HG02970 (cell line): ENCODE measurements around the gene TNS3.
"Not testable (repeated sequence)": the region's sequence is repeated elsewhere in the genome, so short reads cannot be mapped to it uniquely, and the experiment has no call there.

Source experiments
- ATAC-seq: cut with Tn5 transposase; IDR thresholded peaks from one replicate; pipeline ENCODE4 v1.9.1; 2021; ENCODE audit warnings: mild to moderate bottlenecking, moderate library complexity, moderate number of reproducible peaks; ENCODE audit not compliant: unreplicated experiment, low FRiP score

TNS3 gene

DNA sequence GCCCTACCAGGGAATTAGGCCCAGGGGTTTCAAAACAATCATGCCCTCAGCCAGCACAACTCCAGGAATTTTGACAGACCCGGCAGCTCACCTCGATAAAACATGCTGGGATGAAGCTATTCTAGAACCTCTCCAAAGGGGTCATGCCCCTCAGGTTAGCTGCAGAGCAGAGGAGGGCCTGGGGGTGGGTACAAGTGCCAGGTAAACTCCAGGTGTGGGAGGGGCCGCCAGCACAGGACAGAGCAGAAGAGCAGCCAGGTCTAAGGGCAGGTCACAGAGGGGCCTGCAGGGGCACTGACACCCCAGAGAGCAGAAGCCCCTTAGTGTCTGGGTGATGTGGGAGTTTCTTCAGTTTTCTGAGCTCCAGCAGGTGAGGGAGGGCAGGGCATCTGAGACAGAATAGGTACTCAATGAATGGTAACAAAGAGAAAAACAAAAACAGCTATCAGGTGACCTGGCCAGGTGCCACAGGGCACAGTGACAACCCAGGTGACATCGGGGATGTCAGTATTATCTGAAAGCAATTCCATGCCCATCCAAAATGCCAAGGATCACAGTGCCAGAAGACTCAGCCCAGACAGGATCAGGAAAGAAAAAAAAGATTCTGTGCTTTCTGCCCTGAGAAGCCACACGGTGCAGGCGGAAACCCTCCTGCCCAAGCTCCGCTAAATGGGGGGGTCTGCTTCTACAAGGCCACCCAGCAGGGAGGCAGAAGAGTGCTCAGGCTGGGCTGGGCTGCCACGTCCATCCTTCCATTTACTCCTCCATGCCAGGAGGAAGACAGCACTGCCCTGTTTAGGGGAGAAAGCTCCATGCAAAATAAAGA, 104.5 kb downstream of the TNS3 start:
- no peak for ATAC-seq

DNA sequence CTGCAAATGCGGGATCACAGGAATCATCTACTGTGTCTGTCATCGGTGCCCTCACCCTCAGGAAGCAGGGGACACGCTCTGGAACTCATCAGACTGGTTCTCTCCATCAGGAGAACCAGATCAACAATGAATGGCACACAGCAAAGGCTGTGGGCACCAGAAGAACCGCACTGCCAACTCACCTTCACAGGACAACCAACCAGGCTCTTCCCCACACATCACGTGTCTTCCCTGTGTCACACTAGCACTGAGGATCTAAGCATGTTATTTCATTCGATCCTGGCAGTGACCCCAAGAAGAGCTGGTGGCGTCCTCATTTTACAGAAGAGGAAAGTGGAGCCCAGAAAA, 106.1 kb downstream of the TNS3 start:
- ATAC-seq = no peak

DNA sequence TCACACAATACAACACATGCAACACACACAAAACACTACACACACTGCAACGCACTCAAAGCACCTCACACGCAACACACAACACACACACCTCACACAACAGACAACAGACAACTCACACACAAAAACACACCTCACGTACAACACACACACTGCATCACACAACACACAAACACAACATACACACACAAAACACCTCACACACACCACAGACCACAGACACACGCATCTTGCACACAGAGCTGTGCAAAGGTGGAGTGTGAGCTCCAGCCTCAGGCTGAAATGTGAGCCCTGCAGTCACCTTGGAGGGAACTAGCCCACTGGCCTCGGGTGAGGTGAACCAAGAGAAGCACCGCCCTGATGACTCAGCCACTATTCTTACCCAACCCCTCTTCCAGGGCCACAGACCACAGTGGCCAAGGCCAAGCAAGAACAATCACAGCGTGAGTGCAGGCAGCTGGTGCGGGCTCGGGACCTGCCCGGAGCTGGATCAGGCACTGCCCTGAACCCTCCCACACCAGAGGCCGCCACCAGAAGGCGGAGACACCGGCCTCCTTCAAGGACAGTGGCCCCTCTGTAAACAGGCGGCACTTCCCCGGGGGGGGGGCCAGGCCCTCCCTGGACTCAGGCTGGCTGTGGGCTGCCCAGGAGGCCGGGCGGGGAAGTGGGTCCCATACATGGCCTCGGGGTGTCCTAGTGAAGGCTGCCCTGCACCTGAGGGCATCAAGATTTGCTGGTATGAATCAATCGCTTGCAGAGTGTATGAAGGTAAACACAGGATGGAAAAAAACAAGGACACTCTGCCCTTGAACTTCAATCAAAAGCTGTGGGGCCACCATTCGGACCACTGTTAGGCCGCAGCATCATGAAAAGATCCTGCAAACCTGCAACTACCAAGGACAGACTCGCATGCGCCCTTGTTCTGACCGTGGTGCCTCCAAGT, 106.7 kb downstream of the TNS3 start:
- ATAC-seq = no peak

DNA sequence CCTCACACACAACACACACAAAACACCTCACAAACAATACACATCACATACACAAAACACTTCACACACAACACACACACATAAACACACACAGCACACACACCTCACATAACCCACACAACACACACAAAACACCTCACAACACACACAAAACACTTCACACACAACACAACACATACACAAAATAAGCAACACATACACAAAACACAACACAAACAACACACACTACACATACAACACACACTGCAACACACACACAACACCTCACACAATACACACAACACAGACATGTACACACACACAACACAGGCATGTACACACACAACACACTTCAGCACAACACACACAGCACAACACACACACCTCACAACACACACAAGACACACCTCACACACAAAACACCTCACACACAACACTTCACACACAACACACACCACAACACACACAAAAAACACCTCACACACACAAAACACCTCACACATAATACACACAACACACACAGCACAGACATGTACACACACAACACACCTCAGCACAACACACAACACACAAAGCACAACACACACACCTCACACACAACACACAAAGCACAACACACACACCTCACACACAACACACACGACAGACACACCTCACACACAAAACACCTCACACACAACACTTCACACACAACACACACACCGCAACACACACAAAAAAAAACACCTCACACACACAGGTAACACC, 107.5 kb downstream of the TNS3 start:
- no peak for ATAC-seq

DNA sequence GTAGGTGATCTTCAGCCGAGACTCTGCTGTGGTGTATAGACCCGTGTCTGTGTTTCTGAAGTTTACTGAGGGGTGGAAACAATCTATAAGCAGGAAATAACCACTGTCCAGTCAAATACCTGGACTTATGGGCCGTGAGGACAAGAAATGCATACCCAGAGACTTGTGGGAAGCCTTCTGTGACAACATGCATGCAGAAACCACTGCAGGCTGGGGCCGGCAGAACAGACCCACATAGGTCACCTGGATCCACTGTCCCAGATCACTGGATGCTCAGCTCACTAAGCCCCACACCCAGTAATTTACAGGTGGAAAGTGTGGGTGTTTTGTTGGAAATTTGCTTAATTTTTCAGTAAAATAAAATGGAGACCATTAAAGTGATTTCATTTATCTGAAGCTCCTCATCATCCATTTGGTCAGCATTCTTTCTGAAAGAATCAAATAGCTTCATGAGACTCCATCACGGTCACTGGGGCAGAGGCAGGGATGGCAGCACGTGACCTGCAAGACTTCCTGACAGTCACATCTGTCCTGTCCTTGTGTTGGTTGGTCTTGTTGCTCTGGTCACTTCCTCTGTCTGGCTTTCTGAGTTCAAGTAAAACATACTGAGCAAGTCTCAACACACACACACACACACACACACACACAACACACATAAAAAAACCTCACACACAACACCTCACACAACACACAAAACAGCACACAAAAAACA, 108.3 kb downstream of the TNS3 start:
- no peak for ATAC-seq

DNA sequence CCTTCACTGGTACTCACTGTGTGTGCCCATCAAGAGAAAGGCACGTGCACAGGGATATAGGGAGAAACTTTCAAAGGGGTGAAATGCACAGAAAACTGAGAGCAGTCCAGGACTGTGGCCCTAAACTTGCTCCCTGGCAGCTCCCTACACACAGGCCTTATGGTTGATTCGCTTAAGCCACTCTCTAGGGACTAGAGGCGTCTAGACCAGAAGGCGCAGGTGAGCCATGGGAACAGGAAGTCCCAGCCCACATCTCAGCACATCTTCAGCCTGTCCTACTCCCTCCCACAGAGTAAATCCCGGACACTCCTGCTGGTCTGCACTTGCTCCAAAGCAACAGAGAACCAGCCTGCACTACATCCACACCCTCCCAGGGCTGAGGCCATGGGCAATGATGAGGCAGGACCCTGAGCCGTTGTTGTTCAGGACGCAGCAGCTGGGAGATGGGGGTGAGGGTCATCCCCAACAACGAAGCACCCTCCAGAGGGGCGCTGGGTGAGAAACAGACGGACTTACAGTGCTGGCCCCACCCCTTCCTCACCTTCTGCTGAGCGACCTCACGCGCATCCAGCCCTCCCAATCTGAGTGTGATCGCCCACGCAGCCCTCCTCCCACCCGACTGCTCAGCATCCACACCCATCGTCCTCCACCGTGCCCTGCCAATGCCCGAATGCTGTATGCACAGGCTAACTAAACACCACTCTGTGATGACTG, 109.3 kb downstream of the TNS3 start:
- ATAC-seq = no peak

DNA sequence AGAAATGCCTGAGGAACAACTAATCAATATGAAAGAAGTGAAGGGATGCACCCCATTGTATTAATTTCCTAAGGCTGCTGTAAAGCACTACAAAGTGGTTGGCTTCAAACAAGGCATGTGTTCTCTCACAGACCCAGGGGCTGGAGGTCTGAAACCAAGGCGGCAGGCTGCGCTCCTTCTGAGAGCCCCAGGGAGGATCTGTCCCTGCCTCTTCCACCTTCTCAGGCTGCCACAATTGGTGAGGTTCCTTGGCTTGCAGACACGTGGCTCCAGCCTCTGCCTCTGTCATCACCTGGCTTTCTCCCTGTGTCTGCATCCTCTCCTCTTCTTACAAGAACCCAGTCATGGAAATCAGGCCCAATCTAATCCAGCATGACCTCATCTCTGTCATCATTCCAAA, 110.1 kb downstream of the TNS3 start:
- no peak for ATAC-seq

DNA sequence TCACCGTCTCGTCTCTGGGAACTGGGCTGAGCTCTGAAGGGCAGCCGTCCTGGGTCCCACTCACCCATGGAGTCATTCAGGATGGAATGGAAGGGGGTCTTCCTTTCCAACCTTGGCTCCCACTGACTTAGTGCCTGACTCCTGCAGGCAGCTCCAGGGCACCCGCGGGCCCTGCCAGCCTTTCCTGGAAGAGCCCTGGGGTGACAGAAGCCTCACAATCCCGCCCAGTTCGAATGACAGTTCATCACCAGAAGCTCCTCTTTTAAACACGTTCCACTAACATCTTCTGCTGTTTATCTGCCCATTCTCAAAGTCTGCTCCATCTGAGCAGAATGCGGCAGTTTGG, 110.6 kb downstream of the TNS3 start:
- ATAC-seq = no peak

DNA sequence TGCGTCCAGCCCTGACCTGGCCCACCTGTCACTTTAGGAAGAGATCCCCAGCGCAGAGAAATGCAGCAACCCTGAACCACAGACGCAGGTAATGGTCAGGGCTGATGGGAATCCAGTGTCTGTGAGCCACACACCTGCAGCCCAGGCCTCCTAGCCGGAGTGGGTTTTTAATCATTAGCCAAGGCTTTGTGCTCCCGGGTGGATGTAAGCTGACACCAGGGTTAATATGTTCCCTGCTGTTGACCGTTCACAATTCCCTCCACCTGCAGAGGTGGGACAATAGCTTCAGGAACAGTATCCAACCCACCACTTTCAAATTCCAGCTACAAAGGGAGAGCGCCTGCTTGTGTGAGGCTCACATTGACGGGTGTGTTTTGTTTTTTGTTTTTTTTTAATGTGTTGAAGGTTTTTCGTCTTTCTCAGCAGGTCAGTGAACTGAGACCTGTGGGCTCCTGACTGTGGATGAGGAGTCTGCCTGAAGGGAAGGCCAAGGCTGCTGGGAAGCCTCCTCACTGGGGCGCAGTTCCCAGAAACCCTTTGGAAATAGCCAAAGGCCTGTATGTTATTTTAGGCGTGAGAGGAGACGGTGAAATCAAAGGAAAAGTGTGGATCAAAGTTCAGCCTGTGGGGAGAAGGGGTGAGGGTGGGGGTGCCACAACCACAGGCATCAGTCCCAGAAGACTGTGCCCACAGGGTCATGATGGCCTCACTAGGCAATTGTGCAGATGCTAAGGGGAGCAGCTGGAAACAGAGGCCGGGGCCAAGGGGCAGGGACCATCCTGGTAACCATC, 111.1 kb downstream of the TNS3 start:
- ATAC-seq = no peak

DNA sequence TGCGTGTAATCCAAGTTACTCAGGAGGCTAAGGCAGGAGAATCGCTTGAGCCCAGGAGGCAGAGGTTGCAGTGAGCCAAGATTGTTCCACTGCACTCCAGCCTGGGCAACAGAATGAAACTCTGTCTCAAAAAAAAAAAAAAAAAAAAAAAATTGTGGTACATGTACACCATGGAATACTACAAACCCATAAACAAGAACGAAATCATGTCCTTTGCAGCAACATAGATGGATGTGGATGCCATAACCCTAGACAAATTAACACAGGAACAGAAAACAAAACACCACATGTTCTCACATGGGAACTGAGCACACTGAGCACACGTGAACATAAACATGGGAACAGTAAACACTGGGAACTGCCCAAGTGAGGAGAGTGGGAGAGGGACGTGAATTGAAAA, 112.1 kb downstream of the TNS3 start:
- ATAC-seq = not testable (repeated sequence)

DNA sequence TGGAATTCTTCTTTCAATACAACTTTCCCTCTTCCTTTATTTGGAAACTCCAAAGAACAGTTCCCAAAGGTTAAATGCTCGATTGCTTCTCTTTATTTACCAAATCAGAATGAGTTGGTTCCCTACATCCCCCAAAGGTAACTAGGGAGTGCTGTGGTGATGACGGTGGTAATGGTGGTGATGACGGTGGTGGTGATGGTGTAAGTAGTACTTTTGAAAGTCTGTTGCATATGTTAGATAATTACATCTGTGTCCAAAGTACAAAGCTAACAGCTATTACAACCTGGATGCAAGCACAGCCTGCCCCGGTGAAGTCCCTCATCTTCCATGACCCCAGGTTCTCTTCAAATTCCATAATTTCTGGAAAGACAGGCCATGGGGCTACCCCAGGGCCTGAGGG, 115.1 kb downstream of the TNS3 start:
- no peak for ATAC-seq

DNA sequence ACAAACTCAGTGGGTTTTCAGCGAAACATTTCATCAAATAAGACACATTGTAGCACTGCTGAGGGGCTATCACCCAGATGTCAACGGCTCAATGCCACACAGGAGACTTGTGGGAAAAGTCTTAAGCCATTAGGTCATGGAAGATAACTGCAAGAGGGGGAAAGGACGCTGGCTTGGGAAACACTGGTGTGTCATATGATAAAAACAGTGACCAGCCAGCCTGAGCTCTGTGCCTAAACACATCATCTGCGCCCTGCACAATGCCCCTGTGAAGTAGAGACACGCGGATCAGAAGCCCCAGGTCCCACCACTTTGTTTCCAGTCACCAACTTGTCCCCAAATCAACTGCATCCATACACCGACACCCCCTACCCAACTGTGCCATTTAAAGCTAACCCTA, 116.7 kb downstream of the TNS3 start:
- no peak for ATAC-seq

DNA sequence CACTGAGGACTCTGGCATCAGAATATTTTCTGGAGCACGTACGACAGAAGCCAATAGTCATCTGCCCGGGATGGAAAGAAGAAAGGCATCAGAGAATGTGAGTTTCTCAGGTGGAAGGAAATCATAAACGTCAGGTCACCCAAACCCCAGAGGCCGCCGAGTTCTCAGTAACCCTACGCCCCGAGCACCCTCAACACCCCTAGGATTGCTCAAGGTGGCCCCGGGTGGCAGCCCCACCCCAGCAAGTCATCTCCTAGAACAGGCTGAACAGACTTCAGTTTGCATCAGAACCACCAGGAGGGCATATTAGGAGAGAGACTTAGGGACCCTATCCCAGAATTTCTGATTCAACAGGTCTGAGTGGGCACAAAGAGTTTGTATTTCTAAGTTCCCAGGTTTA, 117.6 kb downstream of the TNS3 start:
- no peak for ATAC-seq

DNA sequence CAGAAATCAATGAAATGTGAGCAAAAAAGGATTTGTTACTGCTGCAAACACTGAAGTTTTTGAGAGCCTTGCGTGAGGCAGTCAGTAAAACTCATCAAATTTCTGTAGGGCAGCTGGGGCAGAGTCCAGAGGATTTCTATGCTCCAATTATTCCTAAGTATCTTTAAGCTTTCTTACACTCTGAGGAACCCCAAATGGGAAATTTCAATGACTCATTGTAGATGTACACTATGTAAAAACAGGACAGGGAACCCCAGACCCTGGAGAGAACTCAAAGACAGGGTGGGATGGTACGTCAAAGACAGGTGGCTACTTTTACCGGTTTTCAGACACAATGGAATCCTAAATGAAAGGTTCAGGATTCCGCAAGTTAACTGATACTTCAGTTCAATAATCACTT, 120.2 kb downstream of the TNS3 start:
- no peak for ATAC-seq

DNA sequence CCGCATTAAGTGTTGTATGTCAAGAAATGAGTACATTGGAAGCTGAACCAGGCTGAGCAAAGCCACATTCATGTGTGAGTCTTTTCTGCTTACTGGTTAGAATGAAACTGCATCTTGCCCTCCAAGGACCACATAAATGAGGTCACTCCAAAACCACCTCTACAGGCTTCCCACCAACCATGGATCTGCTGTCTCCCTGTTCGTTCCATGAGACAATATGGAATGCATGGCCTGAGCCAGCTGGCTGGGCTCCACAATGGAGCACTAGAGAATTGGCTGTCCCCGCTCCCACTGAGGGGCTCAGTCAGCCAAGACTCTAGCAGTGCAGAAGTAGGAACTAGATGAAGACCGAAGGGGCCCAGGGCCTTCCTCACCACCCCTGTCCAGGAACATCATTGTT, 120.8 kb downstream of the TNS3 start:
- no peak for ATAC-seq

DNA sequence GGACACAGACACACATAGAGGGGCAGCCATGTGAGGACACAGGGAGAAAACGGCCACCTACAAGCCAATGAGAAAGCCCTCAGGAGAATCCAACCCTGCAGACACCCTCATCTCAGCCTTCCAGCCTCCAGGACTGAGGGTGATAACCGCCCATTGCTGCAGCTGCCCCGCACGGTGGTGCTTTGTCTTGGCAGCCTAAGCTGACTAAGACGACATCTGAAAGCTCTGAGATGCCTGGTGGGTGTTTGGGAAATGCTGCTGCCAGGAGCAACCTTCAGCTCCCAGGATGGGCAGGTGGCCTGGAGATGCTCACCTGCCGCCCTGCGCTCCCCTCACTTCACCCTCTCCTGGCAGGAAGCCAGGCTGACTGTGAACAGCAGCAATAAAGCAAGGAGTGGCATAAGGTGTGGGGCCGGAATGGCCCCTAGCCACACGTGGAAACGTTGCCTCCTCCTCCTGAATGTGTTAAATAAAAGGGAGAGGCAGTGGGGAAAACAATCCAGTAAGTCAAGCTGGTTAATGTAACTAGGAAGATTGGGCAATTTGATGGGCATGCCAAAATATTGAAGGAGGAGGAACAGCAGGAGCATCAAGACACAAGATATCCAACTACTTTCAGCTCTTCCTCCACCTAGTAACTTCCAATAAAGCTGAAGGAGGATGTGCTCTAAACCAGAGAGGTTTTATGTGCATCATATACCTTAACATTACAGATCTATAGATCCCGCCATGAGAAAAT, 121.5 kb downstream of the TNS3 start:
- ATAC-seq = no peak

DNA sequence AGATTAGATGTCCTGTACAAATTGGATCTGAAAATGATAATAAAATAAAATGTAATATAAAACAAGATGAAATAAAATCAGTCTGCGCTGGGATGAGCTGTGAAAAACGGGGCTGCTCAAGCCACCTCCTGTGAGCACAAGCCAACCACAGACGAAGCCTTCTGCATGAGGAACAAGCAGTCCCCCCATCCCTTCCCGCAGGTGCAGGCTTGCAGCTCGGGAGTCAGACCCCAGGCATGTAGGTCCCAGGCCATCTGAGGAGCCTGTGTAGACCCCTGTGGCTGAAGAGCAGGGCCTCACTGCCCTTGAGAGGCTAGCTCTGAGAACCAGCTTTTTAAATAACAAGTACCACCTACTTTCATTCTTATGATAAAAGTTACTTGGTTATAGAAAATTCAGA, 123.4 kb downstream of the TNS3 start:
- ATAC-seq = no peak

DNA sequence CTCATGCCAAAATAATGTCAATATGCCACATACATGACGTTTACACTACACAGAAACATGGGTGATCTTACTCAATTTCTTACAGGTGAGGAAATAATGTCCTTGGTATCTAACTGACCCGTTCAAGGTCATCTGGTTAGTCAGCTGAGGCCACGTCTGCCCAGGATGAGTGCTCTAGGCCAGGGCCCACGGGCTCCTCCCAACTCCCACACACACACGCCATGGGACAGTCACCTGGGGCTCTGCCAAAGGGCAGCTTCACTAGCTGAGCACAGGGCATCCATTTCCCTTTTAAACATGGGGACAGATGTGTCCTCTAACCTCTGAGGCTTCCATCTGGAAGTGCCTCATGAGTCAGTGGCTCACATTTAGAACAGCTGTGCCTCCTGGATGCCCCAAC, 123.9 kb downstream of the TNS3 start:
- ATAC-seq = no peak
